ENCODE results near the gene UBASH3B.

DNA sequence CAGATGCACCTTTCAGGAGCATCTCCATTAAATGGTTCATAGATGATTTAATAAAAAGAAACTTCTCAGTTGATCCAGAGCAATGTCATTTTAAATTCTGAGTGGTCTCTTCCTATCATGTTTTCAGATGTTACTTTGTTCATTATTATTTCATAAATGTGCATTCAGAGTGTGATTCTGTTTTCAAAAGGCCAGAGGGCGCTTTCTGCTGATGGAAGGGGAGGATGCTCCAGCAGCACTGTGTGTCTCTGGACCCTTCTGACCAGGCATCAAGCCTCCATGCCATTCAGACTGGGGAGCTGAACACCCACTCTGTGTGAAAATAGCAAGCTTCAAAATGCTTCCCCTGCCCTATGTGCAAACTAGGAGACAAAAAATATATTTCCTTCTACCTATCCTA is 158.9 kb downstream of the UBASH3B start:
- TF ChIP-seq FIP1L1 (IDR thresholded peaks at IDR 0.05; ENCODE audit: borderline replicate concordance, insufficient read depth, low read depth, low read length) = no peak
- no peak for TF ChIP-seq ZNF589 (CRISPR knock-in tag; conservative IDR thresholded peaks at IDR 0.05)
- TF ChIP-seq, protein P1, sequence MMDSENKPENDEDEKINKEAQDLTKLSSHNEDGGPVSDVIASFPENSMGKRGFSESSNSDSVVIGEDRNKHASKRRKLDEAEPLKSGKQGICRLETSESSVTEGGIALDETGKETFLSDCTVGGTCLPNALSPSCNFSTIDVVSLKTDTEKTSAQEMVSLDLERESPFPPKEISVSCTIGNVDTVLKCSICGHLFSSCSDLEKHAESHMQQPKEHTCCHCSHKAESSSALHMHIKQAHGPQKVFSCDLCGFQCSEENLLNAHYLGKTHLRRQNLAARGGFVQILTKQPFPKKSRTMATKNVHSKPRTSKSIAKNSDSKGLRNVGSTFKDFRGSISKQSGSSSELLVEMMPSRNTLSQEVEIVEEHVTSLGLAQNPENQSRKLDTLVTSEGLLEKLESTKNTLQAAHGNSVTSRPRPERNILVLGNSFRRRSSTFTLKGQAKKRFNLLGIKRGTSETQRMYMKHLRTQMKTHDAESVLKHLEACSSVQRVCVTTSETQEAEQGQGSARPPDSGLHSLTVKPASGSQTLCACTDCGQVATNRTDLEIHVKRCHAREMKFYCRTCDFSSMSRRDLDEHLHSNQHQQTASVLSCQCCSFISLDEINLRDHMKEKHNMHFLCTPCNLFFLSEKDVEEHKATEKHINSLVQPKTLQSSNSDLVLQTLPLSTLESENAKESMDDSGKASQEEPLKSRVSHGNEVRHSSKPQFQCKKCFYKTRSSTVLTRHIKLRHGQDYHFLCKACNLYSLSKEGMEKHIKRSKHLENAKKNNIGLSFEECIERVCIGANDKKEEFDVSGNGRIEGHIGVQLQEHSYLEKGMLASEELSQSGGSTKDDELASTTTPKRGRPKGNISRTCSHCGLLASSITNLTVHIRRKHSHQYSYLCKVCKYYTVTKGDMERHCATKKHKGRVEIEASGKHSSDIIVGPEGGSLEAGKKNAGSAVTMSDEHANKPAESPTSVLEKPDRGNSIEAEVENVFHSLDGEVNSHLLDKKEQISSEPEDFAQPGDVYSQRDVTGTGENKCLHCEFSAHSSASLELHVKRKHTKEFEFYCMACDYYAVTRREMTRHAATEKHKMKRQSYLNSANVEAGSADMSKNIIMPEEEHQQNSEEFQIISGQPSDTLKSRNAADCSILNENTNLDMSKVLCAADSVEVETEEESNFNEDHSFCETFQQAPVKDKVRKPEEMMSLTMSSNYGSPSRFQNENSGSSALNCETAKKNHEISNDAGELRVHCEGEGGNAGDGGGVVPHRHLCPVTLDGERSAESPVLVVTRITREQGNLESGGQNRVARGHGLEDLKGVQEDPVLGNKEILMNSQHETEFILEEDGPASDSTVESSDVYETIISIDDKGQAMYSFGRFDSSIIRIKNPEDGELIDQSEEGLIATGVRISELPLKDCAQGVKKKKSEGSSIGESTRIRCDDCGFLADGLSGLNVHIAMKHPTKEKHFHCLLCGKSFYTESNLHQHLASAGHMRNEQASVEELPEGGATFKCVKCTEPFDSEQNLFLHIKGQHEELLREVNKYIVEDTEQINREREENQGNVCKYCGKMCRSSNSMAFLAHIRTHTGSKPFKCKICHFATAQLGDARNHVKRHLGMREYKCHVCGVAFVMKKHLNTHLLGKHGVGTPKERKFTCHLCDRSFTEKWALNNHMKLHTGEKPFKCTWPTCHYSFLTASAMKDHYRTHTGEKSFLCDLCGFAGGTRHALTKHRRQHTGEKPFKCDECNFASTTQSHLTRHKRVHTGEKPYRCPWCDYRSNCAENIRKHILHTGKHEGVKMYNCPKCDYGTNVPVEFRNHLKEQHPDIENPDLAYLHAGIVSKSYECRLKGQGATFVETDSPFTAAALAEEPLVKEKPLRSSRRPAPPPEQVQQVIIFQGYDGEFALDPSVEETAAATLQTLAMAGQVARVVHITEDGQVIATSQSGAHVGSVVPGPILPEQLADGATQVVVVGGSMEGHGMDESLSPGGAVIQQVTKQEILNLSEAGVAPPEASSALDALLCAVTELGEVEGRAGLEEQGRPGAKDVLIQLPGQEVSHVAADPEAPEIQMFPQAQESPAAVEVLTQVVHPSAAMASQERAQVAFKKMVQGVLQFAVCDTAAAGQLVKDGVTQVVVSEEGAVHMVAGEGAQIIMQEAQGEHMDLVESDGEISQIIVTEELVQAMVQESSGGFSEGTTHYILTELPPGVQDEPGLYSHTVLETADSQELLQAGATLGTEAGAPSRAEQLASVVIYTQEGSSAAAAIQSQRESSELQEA (CRISPR knock-in tag; IDR thresholded peaks at IDR 0.05; ENCODE audit: not compliant biosample characterization) = no peak
- TF ChIP-seq GABPA (IDR thresholded peaks at IDR 0.05; ENCODE audit: low read depth, low read length) = no peak
- no peak for TF ChIP-seq GABPA (CRISPR knock-in tag; IDR thresholded peaks at IDR 0.05; ENCODE audit: low read depth)
- TF ChIP-seq CC2D1A (CRISPR knock-in tag; IDR thresholded peaks at IDR 0.05) = no peak
- TF ChIP-seq, protein P2, sequence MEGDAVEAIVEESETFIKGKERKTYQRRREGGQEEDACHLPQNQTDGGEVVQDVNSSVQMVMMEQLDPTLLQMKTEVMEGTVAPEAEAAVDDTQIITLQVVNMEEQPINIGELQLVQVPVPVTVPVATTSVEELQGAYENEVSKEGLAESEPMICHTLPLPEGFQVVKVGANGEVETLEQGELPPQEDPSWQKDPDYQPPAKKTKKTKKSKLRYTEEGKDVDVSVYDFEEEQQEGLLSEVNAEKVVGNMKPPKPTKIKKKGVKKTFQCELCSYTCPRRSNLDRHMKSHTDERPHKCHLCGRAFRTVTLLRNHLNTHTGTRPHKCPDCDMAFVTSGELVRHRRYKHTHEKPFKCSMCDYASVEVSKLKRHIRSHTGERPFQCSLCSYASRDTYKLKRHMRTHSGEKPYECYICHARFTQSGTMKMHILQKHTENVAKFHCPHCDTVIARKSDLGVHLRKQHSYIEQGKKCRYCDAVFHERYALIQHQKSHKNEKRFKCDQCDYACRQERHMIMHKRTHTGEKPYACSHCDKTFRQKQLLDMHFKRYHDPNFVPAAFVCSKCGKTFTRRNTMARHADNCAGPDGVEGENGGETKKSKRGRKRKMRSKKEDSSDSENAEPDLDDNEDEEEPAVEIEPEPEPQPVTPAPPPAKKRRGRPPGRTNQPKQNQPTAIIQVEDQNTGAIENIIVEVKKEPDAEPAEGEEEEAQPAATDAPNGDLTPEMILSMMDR (CRISPR knock-in tag; IDR thresholded peaks at IDR 0.05) = 0 out of 2 replicates have a peak, but pooled peaks have one; percentile 38
- TF ChIP-seq RAD21 (CRISPR knock-in tag; IDR thresholded peaks at IDR 0.05) = no peak
- TF ChIP-seq JUNB (CRISPR knock-in tag; IDR thresholded peaks at IDR 0.05; ENCODE audit: borderline replicate concordance) = no peak
- no peak for TF ChIP-seq ZNF10 (CRISPR knock-in tag; IDR thresholded peaks at IDR 0.05; ENCODE audit: borderline replicate concordance, low read depth)
- TF ChIP-seq CHD4 (IDR thresholded peaks at IDR 0.05; ENCODE audit: borderline replicate concordance, low read length) = no peak
- TF ChIP-seq KLF11 (CRISPR knock-in tag; IDR thresholded peaks at IDR 0.05) = no peak
- TF ChIP-seq REPIN1 (CRISPR knock-in tag; IDR thresholded peaks at IDR 0.05; ENCODE audit: borderline replicate concordance, low read depth) = no peak
- TF ChIP-seq ZNF331 (CRISPR knock-in tag; IDR thresholded peaks at IDR 0.05) = no peak

Measured in HepG2 (cell line).